PC-3 (cell line): ENCODE measurements around the gene IAPP.
"Not testable (repeated sequence)": the region's sequence is repeated elsewhere in the genome, so short reads cannot be mapped to it uniquely, and the experiment has no call there.

Experiments
- CTCF ChIP-seq: fragments of 300-600 bp; sonication (generic); conservative IDR thresholded peaks from 2 replicates; pipeline ENCODE4 v1.5.1; 2017; ENCODE audit warnings: antibody characterized with exemption, low read depth, mild to moderate bottlenecking, low read length
- EZH2phosphoT487 ChIP-seq: fragments of 300-600 bp; sonication (generic); IDR thresholded peaks from 2 replicates; pipeline ENCODE4 v1.6.1; 2018; ENCODE audit warnings: mild to moderate bottlenecking, antibody characterized with exemption, low read length, borderline replicate concordance

- not testable (repeated sequence) for TF ChIP-seq CTCF, EZH2phosphoT487
Measured at GRCh38 chr12:21360632-21361031, 12.1 kb upstream of the IAPP start.
